HG03565 (cell line): ENCODE data around the gene DPH5.
"Not testable (repeated sequence)": the region's sequence is repeated elsewhere in the genome, so short reads cannot be mapped to it uniquely, and the experiment has no call there.

ENCODE experiments used
- ATAC-seq: cut with Tn5 transposase; IDR thresholded peaks from one replicate; pipeline ENCODE4 v1.9.1; 2021; ENCODE audit warnings: mild to moderate bottlenecking, moderate library complexity; ENCODE audit not compliant: unreplicated experiment

Gene DPH5

GRCh38 chr1:100947816-100948215, 77.8 kb downstream of the DPH5 start:
- ATAC-seq: not testable (repeated sequence)

- not testable (repeated sequence) for ATAC-seq
Observed at GRCh38 chr1:100946064-100946463, 79.5 kb downstream of the DPH5 start.

GRCh38 chr1:100943533-100943932, 82.1 kb downstream of the DPH5 start:
- no peak for ATAC-seq

- ATAC-seq: no peak
Observed at GRCh38 chr1:100942304-100943046, 83.1 kb downstream of the DPH5 start.

- no peak for ATAC-seq
Observed at GRCh38 chr1:100941580-100942216, 83.9 kb downstream of the DPH5 start.

- ATAC-seq: no peak
Observed at GRCh38 chr1:100941098-100941527, 84.5 kb downstream of the DPH5 start.
